OCI-LY3 (cell line): ENCODE measurements around the gene OR2H1.

ENCODE experiments used
- EZH2phosphoT487 ChIP-seq: fragments of 200-600 bp; shearing (Covaris generic); IDR thresholded peaks from 2 replicates; pipeline ENCODE4 v1.6.1; 2018; ENCODE audit warnings: antibody characterized with exemption, mixed run types, low read depth
- TF ChIP-seq, protein P1 (sequence below): fragments of 200-600, 300-600 bp; sonication (generic); IDR thresholded peaks from 2 replicates; pipeline ENCODE4 v1.5.1; 2014; ENCODE audit warnings: antibody characterized with exemption, low read length, low read depth

- TF ChIP-seq, protein P1, sequence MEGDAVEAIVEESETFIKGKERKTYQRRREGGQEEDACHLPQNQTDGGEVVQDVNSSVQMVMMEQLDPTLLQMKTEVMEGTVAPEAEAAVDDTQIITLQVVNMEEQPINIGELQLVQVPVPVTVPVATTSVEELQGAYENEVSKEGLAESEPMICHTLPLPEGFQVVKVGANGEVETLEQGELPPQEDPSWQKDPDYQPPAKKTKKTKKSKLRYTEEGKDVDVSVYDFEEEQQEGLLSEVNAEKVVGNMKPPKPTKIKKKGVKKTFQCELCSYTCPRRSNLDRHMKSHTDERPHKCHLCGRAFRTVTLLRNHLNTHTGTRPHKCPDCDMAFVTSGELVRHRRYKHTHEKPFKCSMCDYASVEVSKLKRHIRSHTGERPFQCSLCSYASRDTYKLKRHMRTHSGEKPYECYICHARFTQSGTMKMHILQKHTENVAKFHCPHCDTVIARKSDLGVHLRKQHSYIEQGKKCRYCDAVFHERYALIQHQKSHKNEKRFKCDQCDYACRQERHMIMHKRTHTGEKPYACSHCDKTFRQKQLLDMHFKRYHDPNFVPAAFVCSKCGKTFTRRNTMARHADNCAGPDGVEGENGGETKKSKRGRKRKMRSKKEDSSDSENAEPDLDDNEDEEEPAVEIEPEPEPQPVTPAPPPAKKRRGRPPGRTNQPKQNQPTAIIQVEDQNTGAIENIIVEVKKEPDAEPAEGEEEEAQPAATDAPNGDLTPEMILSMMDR: no peak
- no peak for TF ChIP-seq EZH2phosphoT487
These were observed 48.0 kb downstream of the OR2H1 start for GRCh38 chr6:29504961-29505360.
